ENCODE data around the gene ZNF276. TPM values are rescaled to one million over a fixed set of nuclear protein-coding genes. Genes with fewer than 3 reads are reported as not detected.
A peak's percentile ranks its signal among the peaks of the same experiment; 100 is the strongest.
"Not testable (repeated sequence)": the region's sequence is repeated elsewhere in the genome, so short reads cannot be mapped to it uniquely, and the experiment has no call there.

The ZNF276 gene
- total RNA-seq, 1 experiment from 2014 or later = 28.8 TPM

DNA sequence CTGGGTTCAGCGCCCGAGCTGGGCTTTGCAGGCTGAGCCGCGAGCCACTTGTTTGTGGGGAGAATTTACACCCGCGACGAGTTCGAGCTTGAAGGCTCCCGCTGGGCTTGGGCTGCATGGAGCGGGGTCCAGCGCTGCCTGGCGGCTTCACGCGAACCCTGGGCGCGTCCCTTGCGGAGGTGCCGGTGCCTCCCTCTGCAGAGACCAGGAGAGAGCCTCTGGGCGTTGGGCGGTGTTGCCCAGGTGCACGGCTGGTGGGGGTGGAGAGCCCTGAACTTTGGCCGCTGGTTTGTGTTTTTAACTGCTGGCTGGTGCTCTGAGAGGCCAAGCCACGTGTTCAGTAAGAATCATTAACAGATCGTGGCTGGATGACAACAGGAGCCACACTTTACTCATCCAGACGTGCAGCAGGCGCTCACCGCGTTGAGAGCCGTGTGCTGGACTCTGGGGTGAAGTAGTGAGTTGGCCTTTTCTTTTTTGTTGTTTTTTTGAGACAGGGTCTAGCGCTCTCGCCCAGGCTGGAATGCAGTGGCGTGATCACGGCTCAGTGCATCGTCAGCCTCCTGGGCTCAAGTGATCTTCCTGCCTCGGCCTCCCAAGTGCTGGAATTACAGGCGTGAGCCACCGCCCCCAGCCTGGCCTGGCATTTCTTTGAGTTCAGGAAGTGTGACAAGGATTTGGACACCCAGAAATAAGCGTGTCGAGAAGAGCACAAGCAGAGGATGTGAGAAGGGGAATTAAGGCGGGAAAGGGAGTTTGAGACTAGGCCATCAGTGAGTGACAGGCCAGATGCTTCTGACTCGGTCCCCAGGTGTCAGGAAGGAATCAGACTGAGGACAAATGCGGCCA is 34.0 kb upstream of the ZNF276 start:
- peaks cover 12% of the 10 kb centered on the region for H4K20me1 ChIP-seq (ENCODE audit: insufficient read depth)
- peaks cover 32% of the 10 kb centered on the region for H3K79me2 ChIP-seq (ENCODE audit: low read depth)
- peak overlapping the region; percentile 40 for H3K27ac ChIP-seq
- intact Hi-C loops (cut with micrococcal nuclease; ENCODE audit: unreplicated experiment) = no loop called here
- no peaks in the 10 kb centered on the region for H3K9me3 ChIP-seq (ENCODE audit: insufficient read depth, low read depth)
- no peaks in the 10 kb centered on the region for H3K9me2 ChIP-seq (ENCODE audit: insufficient read depth)
- peak overlapping the region; percentile 93 for H3K4me2 ChIP-seq
- peaks cover 5% of the 10 kb centered on the region for H3K36me3 ChIP-seq (ENCODE audit: low read depth)
- H2AFZ ChIP-seq = peak overlapping the region; percentile 90
- ChIA-PET POLR2A (ENCODE audit: unreplicated experiment) (no interaction called here), CTCF (interaction anchor here (0.5 to 1.0 kb wide), 2 partner anchors 13 to 216 kb away, joined by 3 to 5 read pairs; no protein-coding TSS in a partner anchor)
- peaks cover 11% of the 10 kb centered on the region for H3K4me1 ChIP-seq (replicated peaks; ENCODE audit: insufficient read depth)
- H3K4me3 ChIP-seq = peak overlapping the region; percentile 82
- H3F3A ChIP-seq (ENCODE audit: insufficient read depth, low read depth) = peaks cover 13% of the 10 kb centered on the region
- H3K27me3 ChIP-seq (ENCODE audit: insufficient read depth, low read depth) = no peaks in the 10 kb centered on the region
- DNase-seq = peak; percentile 50 to 57
- TF ChIP-seq EZH2 (IDR thresholded peaks at IDR 0.05; ENCODE audit: low read depth) = no peak
- TF ChIP-seq, protein P1, sequence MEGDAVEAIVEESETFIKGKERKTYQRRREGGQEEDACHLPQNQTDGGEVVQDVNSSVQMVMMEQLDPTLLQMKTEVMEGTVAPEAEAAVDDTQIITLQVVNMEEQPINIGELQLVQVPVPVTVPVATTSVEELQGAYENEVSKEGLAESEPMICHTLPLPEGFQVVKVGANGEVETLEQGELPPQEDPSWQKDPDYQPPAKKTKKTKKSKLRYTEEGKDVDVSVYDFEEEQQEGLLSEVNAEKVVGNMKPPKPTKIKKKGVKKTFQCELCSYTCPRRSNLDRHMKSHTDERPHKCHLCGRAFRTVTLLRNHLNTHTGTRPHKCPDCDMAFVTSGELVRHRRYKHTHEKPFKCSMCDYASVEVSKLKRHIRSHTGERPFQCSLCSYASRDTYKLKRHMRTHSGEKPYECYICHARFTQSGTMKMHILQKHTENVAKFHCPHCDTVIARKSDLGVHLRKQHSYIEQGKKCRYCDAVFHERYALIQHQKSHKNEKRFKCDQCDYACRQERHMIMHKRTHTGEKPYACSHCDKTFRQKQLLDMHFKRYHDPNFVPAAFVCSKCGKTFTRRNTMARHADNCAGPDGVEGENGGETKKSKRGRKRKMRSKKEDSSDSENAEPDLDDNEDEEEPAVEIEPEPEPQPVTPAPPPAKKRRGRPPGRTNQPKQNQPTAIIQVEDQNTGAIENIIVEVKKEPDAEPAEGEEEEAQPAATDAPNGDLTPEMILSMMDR (conservative IDR thresholded peaks at IDR 0.05) = no peak
- TSS peak; percentile 48 for BruUV-seq (replicated peaks)

DNA sequence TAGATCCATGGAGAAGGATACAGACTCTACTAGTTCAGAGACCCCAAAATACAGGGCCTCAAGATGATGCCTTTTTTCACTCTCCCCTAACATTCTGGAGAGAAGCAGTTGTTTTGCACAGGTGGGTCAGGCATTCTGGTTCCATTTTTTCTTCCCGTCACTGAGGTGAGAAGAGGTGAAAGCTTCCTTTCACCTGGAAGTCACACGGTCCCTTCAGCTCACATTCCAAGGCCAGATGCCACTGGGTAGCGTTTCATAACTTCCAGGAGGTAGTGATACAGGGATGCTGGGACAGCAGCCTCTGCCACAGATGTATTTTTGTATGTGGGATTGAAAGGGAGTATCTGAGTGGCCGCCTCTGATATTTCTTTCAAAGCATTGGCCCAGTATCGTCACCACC is 32.9 kb upstream of the ZNF276 start:
- intact Hi-C loops (cut with micrococcal nuclease; ENCODE audit: unreplicated experiment) = no loop called here
- DNase-seq = no peak
- CTCF ChIA-PET = interaction anchor here (0.7 kb wide), 1 partner anchor 15 kb away, joined by 17 read pairs; no protein-coding TSS in a partner anchor
- no peak overlapping the region for H3K4me3 ChIP-seq
- peaks cover 5% of the 10 kb centered on the region for H3K36me3 ChIP-seq (ENCODE audit: low read depth)
- H3F3A ChIP-seq (ENCODE audit: insufficient read depth, low read depth) = peaks cover 23% of the 10 kb centered on the region
- no peak overlapping the region for H2AFZ ChIP-seq
- H3K27me3 ChIP-seq (ENCODE audit: insufficient read depth, low read depth) = no peaks in the 10 kb centered on the region
- H3K9me2 ChIP-seq (ENCODE audit: insufficient read depth) = no peaks in the 10 kb centered on the region
- H3K27ac ChIP-seq = no peak overlapping the region
- peaks cover 32% of the 10 kb centered on the region for H3K79me2 ChIP-seq (ENCODE audit: low read depth)
- peaks cover 12% of the 10 kb centered on the region for H4K20me1 ChIP-seq (ENCODE audit: insufficient read depth)
- peaks cover 11% of the 10 kb centered on the region for H3K4me1 ChIP-seq (replicated peaks; ENCODE audit: insufficient read depth)
- BruUV-seq (replicated peaks) = no TSS peak
- POLR2A ChIA-PET (ENCODE audit: unreplicated experiment) = no interaction called here
- TF ChIP-seq, protein P1 (conservative IDR thresholded peaks at IDR 0.05) = no peak
- TF ChIP-seq EZH2 (IDR thresholded peaks at IDR 0.05; ENCODE audit: low read depth) = no peak
- peak overlapping the region; percentile 93; the same call in 1 of the 2 replicates for H3K4me2 ChIP-seq
- H3K9me3 ChIP-seq (ENCODE audit: insufficient read depth, low read depth) = no peaks in the 10 kb centered on the region

DNA sequence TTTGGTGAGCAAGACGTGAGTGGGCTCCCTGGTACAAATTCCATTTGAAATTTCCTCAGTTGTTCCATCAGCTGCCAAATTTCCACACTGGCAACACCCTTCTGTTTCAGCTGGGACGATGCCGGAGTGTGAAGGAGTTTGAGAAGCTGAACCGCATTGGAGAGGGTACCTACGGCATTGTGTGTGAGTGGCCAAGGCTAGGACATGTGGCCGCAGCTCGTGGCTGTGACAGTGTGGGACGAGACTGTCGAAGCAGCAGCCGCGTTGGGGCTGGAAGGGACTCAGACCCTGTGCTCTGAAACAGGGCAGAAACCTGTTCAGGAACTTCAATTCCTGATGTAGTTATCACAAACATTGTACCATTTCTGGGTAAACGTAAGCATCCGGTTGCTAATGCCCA is 32.2 kb upstream of the ZNF276 start:
- ChIA-PET POLR2A (ENCODE audit: unreplicated experiment) (no interaction called here), CTCF (interaction anchor here (0.6 kb wide), 1 partner anchor 11 kb away, joined by 5 read pairs; no protein-coding TSS in a partner anchor)
- Histone ChIP-seq H3K9me2 (ENCODE audit: insufficient read depth) (no peaks in the 10 kb centered on the region), H3K27ac (no peak overlapping the region), H3K9me3 (ENCODE audit: insufficient read depth, low read depth) (no peaks in the 10 kb centered on the region), H3K4me1 (replicated peaks; ENCODE audit: insufficient read depth) (peaks cover 11% of the 10 kb centered on the region), H3K4me2 (no peak overlapping the region), H4K20me1 (ENCODE audit: insufficient read depth) (peaks cover 12% of the 10 kb centered on the region), H3K36me3 (ENCODE audit: low read depth) (peaks cover 5% of the 10 kb centered on the region; the same call in 1 of the 2 replicates), H2AFZ (no peak overlapping the region), H3K79me2 (ENCODE audit: low read depth) (peaks cover 32% of the 10 kb centered on the region), H3K27me3 (ENCODE audit: insufficient read depth, low read depth) (no peaks in the 10 kb centered on the region), H3K4me3 (no peak overlapping the region), H3F3A (ENCODE audit: insufficient read depth, low read depth) (peaks cover 26% of the 10 kb centered on the region)
- intact Hi-C loops (cut with micrococcal nuclease; ENCODE audit: unreplicated experiment) = no loop called here
- DNase-seq = no peak
- BruUV-seq (replicated peaks) = no TSS peak
- TF ChIP-seq, protein P1 (conservative IDR thresholded peaks at IDR 0.05) = no peak
- TF ChIP-seq EZH2 (IDR thresholded peaks at IDR 0.05; ENCODE audit: low read depth) = no peak

DNA sequence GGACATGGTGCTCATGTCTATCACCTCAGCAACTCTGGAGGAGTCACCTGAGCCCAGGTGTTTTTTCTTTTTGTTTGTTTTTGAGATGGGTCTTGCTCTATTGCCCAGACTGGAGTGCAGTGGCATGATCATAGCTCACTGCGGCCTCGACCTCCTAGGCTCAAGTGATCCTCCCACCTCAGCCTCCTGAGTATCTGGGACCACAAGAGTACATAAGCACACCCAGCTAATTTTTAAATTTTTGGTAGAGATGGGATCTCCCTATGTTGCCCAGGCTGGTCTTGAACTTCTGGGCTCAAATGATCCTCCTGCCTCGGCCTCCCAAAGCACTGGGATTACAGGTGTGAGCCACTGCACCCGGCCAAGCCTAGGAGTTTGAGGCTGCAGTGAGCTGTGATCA is 31.7 kb upstream of the ZNF276 start:
- H3K9me2 ChIP-seq (ENCODE audit: insufficient read depth); DNase-seq; H3K4me3 ChIP-seq; H2AFZ ChIP-seq; POLR2A ChIA-PET (ENCODE audit: unreplicated experiment); CTCF ChIA-PET; BruUV-seq (replicated peaks); H3K4me2 ChIP-seq; H3K36me3 ChIP-seq (ENCODE audit: low read depth); H3K27ac ChIP-seq; H3K9me3 ChIP-seq (ENCODE audit: insufficient read depth, low read depth); H3K27me3 ChIP-seq (ENCODE audit: insufficient read depth, low read depth); intact Hi-C loops (cut with micrococcal nuclease; ENCODE audit: unreplicated experiment): not testable (repeated sequence)
- Histone ChIP-seq H3F3A (ENCODE audit: insufficient read depth, low read depth) (peaks cover 26% of the 10 kb centered on the region), H4K20me1 (ENCODE audit: insufficient read depth) (peaks cover 12% of the 10 kb centered on the region), H3K79me2 (ENCODE audit: low read depth) (peaks cover 32% of the 10 kb centered on the region), H3K4me1 (replicated peaks; ENCODE audit: insufficient read depth) (peaks cover 11% of the 10 kb centered on the region)
